ENCODE results near the gene YPEL1. TPM values are rescaled to one million over a fixed set of nuclear protein-coding genes. Genes with fewer than 3 reads are reported as not detected.
A peak's percentile ranks its signal among the peaks of the same experiment; 100 is the strongest.

YPEL1 gene
- total RNA-seq, 2 experiments from 2014 or later, result 18.2 to 18.8 TPM

DNA sequence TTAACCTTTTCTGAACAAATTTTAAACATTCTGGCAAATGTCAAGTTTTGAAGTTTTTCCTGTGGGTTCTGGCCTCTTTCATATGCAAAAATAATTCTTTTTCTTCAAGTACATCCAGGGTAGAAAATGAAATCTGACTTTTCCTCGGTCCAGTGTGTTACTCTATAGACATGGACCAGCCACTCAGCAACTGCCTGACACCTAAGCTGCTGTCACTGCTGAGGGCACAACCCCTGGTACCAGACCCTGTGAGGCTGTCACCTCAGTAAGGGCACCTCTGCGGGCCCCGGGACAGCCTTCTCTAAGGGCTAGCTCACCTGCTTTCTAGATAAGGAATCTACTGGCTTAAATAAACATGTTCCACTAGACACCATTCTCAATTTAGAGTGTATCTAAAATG, 36.0 kb downstream of the YPEL1 start:
- POLR2A ChIA-PET, result no interaction called here
- TSS peak; percentile 47 for BruUV-seq (replicated peaks)
- peaks cover 63% of the 10 kb centered on the region for H3K36me3 ChIP-seq (ENCODE audit: insufficient read depth, low read length)

DNA sequence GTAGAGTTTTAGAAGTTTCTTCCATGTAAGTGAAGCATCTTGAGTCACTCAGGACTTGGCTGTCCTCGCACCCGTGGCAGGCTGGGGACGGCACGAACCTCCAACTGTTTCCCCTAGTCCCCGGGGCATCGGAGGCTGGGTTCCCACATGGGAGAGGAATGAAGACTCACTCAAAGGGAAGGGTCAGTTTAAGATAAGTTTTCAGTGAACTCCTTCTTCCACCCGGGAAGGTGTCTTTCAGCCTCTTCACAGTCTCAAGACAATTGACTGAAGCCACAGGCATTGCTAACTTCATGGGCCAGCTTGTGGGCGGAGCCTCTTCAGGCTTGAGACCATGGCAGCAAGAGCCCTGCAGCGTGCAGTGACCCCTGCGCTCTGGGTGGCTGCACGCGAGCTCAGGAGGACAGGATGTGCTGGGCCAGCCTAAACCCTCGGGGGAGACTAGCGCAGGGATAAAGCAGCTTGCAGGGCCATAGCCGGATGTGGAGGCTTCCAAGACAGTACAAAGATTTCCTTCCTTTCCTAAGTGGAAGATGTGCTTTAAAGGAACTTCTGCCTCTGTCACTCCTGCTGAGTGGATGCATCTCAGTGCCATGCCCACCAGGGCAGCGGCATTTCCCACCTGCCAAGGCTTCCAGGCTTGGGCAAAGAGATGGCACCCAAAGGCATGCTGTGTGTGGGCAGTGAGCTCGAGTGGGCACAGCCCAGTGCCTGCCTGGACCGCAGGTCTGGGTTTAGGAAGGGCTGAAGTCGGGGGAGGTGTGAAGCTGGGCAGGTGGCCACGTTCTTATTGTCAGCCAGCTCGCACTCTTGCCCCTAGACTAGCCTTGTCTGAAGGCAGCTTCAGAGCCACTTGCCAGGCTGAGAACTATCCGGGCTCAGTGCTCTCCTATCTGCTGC, 36.9 kb downstream of the YPEL1 start:
- POLR2A ChIA-PET, result interaction anchor here (1.4 kb wide), 1 partner anchor 30 kb away, joined by 3 read pairs; no protein-coding TSS in a partner anchor
- no TSS peak for BruUV-seq (replicated peaks)
- Histone ChIP-seq H3K27ac (ENCODE audit: low read depth, low read length, poor library complexity, severe bottlenecking) (no peak overlapping the region), H2AFZ (ENCODE audit: low read length) (no peak overlapping the region), H3K9me2 (ENCODE audit: insufficient read depth, low read length) (no peaks in the 10 kb centered on the region), H3K9me3 (ENCODE audit: low read length) (no peaks in the 10 kb centered on the region), H3K4me1 (ENCODE audit: insufficient read depth, low read length, poor library complexity, severe bottlenecking) (no peaks in the 10 kb centered on the region), H4K20me1 (ENCODE audit: insufficient read depth, low read length) (no peaks in the 10 kb centered on the region), H3K4me3 (ENCODE audit: low read depth, low read length, poor library complexity, severe bottlenecking) (no peak overlapping the region), H3K4me2 (ENCODE audit: low read length) (no peak overlapping the region), H3K79me2 (ENCODE audit: insufficient read depth, low read depth, low read length) (no peaks in the 10 kb centered on the region), H3K36me3 (ENCODE audit: insufficient read depth, low read length) (peaks cover 72% of the 10 kb centered on the region)
- no peak for TF ChIP-seq EZH2phosphoT487 (IDR thresholded peaks at IDR 0.05; ENCODE audit: borderline replicate concordance, low read depth, low read length)
- TF ChIP-seq, protein P1, sequence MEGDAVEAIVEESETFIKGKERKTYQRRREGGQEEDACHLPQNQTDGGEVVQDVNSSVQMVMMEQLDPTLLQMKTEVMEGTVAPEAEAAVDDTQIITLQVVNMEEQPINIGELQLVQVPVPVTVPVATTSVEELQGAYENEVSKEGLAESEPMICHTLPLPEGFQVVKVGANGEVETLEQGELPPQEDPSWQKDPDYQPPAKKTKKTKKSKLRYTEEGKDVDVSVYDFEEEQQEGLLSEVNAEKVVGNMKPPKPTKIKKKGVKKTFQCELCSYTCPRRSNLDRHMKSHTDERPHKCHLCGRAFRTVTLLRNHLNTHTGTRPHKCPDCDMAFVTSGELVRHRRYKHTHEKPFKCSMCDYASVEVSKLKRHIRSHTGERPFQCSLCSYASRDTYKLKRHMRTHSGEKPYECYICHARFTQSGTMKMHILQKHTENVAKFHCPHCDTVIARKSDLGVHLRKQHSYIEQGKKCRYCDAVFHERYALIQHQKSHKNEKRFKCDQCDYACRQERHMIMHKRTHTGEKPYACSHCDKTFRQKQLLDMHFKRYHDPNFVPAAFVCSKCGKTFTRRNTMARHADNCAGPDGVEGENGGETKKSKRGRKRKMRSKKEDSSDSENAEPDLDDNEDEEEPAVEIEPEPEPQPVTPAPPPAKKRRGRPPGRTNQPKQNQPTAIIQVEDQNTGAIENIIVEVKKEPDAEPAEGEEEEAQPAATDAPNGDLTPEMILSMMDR (conservative IDR thresholded peaks at IDR 0.05; ENCODE audit: low read length), result no peak
- no peak for DNase-seq (ENCODE audit: low spot score)
- intact Hi-C loops (cut with micrococcal nuclease; ENCODE audit: unreplicated experiment), result no loop called here
- CTCF ChIA-PET (ENCODE audit: unreplicated experiment), result no interaction called here

More for the DNA sequence above, 36.0 kb downstream of the YPEL1 start:
- Histone ChIP-seq H3K4me2 (ENCODE audit: low read length) (no peak overlapping the region), H3K79me2 (ENCODE audit: insufficient read depth, low read depth, low read length) (no peaks in the 10 kb centered on the region), H2AFZ (ENCODE audit: low read length) (no peak overlapping the region), H4K20me1 (ENCODE audit: insufficient read depth, low read length) (no peaks in the 10 kb centered on the region), H3K9me3 (ENCODE audit: low read length) (no peaks in the 10 kb centered on the region), H3K9me2 (ENCODE audit: insufficient read depth, low read length) (no peaks in the 10 kb centered on the region), H3K4me3 (ENCODE audit: low read depth, low read length, poor library complexity, severe bottlenecking) (no peak overlapping the region), H3K27ac (ENCODE audit: low read depth, low read length, poor library complexity, severe bottlenecking) (no peak overlapping the region), H3K4me1 (ENCODE audit: insufficient read depth, low read length, poor library complexity, severe bottlenecking) (no peaks in the 10 kb centered on the region)
- TF ChIP-seq, protein P1 (conservative IDR thresholded peaks at IDR 0.05; ENCODE audit: low read length), result no peak
- TF ChIP-seq EZH2phosphoT487 (IDR thresholded peaks at IDR 0.05; ENCODE audit: borderline replicate concordance, low read depth, low read length), result no peak
- no peak for DNase-seq (ENCODE audit: low spot score)
- intact Hi-C loops (cut with micrococcal nuclease; ENCODE audit: unreplicated experiment), result no loop called here
- CTCF ChIA-PET (ENCODE audit: unreplicated experiment), result no interaction called here

DNA sequence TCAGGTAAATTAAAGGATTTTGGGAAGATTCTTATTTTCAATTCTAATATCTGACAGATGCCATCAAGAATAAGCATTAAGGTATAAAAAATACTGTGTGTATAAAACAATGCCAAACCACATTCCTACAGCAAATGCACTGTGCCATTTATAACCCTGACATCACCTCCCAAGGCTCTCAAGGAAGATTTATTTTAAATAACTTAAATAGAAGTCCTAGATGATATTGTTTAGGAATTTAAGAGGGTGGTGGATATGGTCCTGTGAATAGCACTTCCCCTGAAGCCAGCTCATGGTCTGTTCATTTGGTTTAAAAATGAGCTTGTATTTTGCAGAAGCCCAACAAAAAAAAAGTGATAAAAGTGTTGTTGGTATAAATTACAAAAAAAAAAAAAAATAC, 37.7 kb downstream of the YPEL1 start:
- no peaks in the 10 kb centered on the region for H4K20me1 ChIP-seq (ENCODE audit: insufficient read depth, low read length)
- BruUV-seq (replicated peaks), result no TSS peak
- CTCF ChIA-PET (ENCODE audit: unreplicated experiment), result no interaction called here

More for the DNA sequence above, 37.7 kb downstream of the YPEL1 start:
- Histone ChIP-seq H3K9me2 (ENCODE audit: insufficient read depth, low read length) (no peaks in the 10 kb centered on the region), H2AFZ (ENCODE audit: low read length) (no peak overlapping the region), H3K4me1 (ENCODE audit: insufficient read depth, low read length, poor library complexity, severe bottlenecking) (no peaks in the 10 kb centered on the region), H3K4me3 (ENCODE audit: low read depth, low read length, poor library complexity, severe bottlenecking) (no peak overlapping the region), H3K79me2 (ENCODE audit: insufficient read depth, low read depth, low read length) (no peaks in the 10 kb centered on the region), H3K36me3 (ENCODE audit: insufficient read depth, low read length) (peaks cover 80% of the 10 kb centered on the region), H3K9me3 (ENCODE audit: low read length) (no peaks in the 10 kb centered on the region), H3K27ac (ENCODE audit: low read depth, low read length, poor library complexity, severe bottlenecking) (no peak overlapping the region), H3K4me2 (ENCODE audit: low read length) (no peak overlapping the region)
- no peak for TF ChIP-seq EZH2phosphoT487 (IDR thresholded peaks at IDR 0.05; ENCODE audit: borderline replicate concordance, low read depth, low read length)
- TF ChIP-seq, protein P1 (conservative IDR thresholded peaks at IDR 0.05; ENCODE audit: low read length), result no peak
- POLR2A ChIA-PET, result interaction anchor here (0.9 to 1.4 kb wide), 3 partner anchors 11 to 29 kb away, joined by 3 to 6 read pairs (median 3); no protein-coding TSS in a partner anchor
- intact Hi-C loops (cut with micrococcal nuclease; ENCODE audit: unreplicated experiment), result no loop called here
- DNase-seq (ENCODE audit: low spot score), result no peak
